ENCODE measurements around the gene ZC3H18. TPM values are rescaled to one million over a fixed set of nuclear protein-coding genes. Genes with fewer than 3 reads are reported as not detected.

ZC3H18 gene
- total and polyA plus RNA-seq, 10 of the 15 experiments (the other 5 are each of a cell fraction or from before 2014, with no cell fraction given) = 1.0 to 58.3 (median 22.4) TPM

GRCh38 chr16:88673716-88674379, 103.6 kb downstream of the ZC3H18 start:
- Histone ChIP-seq H3K27ac (ENCODE audit: control insufficient read depth, insufficient read depth) (no peak overlapping the region), H3K27me3 (replicated peaks in 1 of 2; ENCODE audit: control insufficient read depth in 2 of 2, insufficient read depth in 2 of 2, low read length in 1 of 2) (no peaks in the 10 kb centered on the region), H3K4me2 (ENCODE audit: control insufficient read depth, insufficient read depth) (no peak overlapping the region), H3K4me3 (no peak overlapping the region), H3K4me1 (ENCODE audit: control insufficient read depth, insufficient read depth, low read length) (no peaks in the 10 kb centered on the region; the same call in 1 of the 2 replicates), H3K79me2 (ENCODE audit: control insufficient read depth, insufficient read depth, low read length) (no peaks in the 10 kb centered on the region), H3K9me3 (replicated peaks; ENCODE audit: control insufficient read depth, insufficient read depth, low read length) (no peaks in the 10 kb centered on the region), H2AFZ (ENCODE audit: control insufficient read depth, low read depth, low read length) (no peak overlapping the region), H4K20me1 (ENCODE audit: control insufficient read depth, insufficient read depth) (no peaks in the 10 kb centered on the region), H3K36me3 (ENCODE audit: control insufficient read depth in 2 of 2, insufficient read depth in 2 of 2, low read length in 1 of 2) (no peaks in the 10 kb centered on the region), H3K9ac (ENCODE audit: control insufficient read depth, insufficient read depth, low read length) (no peak overlapping the region)
- WGBS (ENCODE audit: insufficient coverage, insufficient replicate concordance, low lambda C conversion rate, missing lambda C conversion rate) = 44% methylated on average over 19 of the region's 19 CpGs
- in situ Hi-C loops (cut with MboI) = no loop called here
- ChIA-PET SMC1A (ENCODE audit: uncharacterized antibody, unreplicated experiment) (interaction anchor here (0.7 kb wide), 1 partner anchor 9 kb away, joined by 3 read pairs; no protein-coding TSS in a partner anchor), RAD21 (ENCODE audit: unreplicated experiment) (no interaction called here), CTCF (interaction anchor here (1.0 to 1.1 kb wide), 2 partner anchors 11 to 22 kb away, joined by 3 read pairs; partner anchors contain the start of gene MVD), POLR2A (interaction anchor here (0.7 kb wide), 1 partner anchor 10 kb away, joined by 3 read pairs; no protein-coding TSS in a partner anchor)
- ATAC-seq (peak; percentile 75), DNase-seq (ENCODE audit: low read depth, low spot score) (no peak), FAIRE-seq (no peak)
- BruUV-seq (replicated peaks) = no TSS peak
- intact Hi-C loops (cut with micrococcal nuclease; ENCODE audit: unreplicated experiment) = no loop called here
- TF ChIP-seq FOXK2 (IDR thresholded peaks at IDR 0.05) (no peak), BHLHE40 (IDR thresholded peaks at IDR 0.05; ENCODE audit: borderline replicate concordance in 1 of 2, low read depth in 2 of 2, low read length in 1 of 2) (0 out of 4 replicates have a peak, but pooled peaks of 1 of the 2 experiments have one; percentile 18), ASH2L (IDR thresholded peaks at IDR 0.05; ENCODE audit: borderline replicate concordance, low read depth) (no peak), RB1 (IDR thresholded peaks at IDR 0.05; ENCODE audit: borderline replicate concordance) (no peak), SP1 (IDR thresholded peaks at IDR 0.05; ENCODE audit: low read depth, low read length) (no peak), TCF3 (IDR thresholded peaks at IDR 0.05; ENCODE audit: borderline replicate concordance, insufficient read depth, low read depth, low read length) (peak; percentile 54; the same call in 1 of the 2 replicates), NKRF (conservative IDR thresholded peaks at IDR 0.05) (no peak), TCF12 (IDR thresholded peaks at IDR 0.05; ENCODE audit: low read depth, low read length) (peak; percentile 60), ZBTB33 (IDR thresholded peaks at IDR 0.05) (no peak), JUNB (IDR thresholded peaks at IDR 0.05) (peak; percentile 70), ZNF207 (IDR thresholded peaks at IDR 0.05; ENCODE audit: borderline replicate concordance) (no peak), KLF5 (IDR thresholded peaks at IDR 0.05; ENCODE audit: partially characterized antibody) (no peak), ATF2 (IDR thresholded peaks at IDR 0.05; ENCODE audit: low read length) (peak; percentile 58; the same call in 1 of the 2 replicates), CHD4 (IDR thresholded peaks at IDR 0.05) (no peak), RUNX3 (IDR thresholded peaks at IDR 0.05; ENCODE audit: low read length) (peak; percentile 24; the same call in 1 of the 2 replicates), EP300 (IDR thresholded peaks at IDR 0.05; ENCODE audit: borderline replicate concordance in 1 of 2, control insufficient read depth in 1 of 2, low read depth in 2 of 2, low read length in 2 of 2) (no peak), USF2 (IDR thresholded peaks at IDR 0.05; ENCODE audit: borderline replicate concordance, low read depth, low read length) (no peak), ATF7 (IDR thresholded peaks at IDR 0.05; ENCODE audit: low read depth) (peak; percentile 52; the same call in 1 of the 2 replicates)

Measured in GM12878 (cell line).